GM12878 (cell line): ENCODE data around the gene KIF6. TPM values are rescaled to one million over a fixed set of nuclear protein-coding genes. Genes with fewer than 3 reads are reported as not detected.

ENCODE experiments used
- ATAC-seq: fragments of 200-7000 bp; cut with Tn5 transposase; 3 replicates; pipeline ENCODE4 v1.9.1; 2020; ENCODE audit warnings: mild to moderate bottlenecking, moderate library complexity
- BruUV-seq: library from RNA; stranded (reverse); fragments of 400-500 nt; replicated peaks from 2 replicates; lab custom pipeline; 2021; lab: Mats Ljungman, UMichigan
- CTCF ChIA-PET: fragments of 300-600 bp; sonication (Branson Sonifier 250); formaldehyde crosslinking; extraction: SDS; loops from one replicate; lab custom pipeline; 2021; ENCODE audit warnings: inconsistent platforms; lab: Yijun Ruan, JAX
- POLR2A ChIA-PET: fragments of 350-600 bp; formaldehyde crosslinking; extraction: SDS; loops from one replicate; lab custom pipeline; 2021; ENCODE audit warnings: inconsistent platforms; lab: Charles Lee
- RAD21 ChIA-PET: fragments of 300-600 bp; sonication (Branson Sonifier 250); formaldehyde crosslinking; loops from one replicate; lab custom pipeline; 2023; ENCODE audit warnings: antibody characterized with exemption; ENCODE audit not compliant: unreplicated experiment; lab: Charles Lee
- SMC1A ChIA-PET: fragments of 300-600 bp; sonication (Branson Sonifier 250); formaldehyde crosslinking; loops from one replicate; lab custom pipeline; 2023; ENCODE audit not compliant: unreplicated experiment, uncharacterized antibody; lab: Charles Lee
- DNase-seq: peaks from one replicate; pipeline ENCODE4 v3.0.0-alpha.2; 2011; ENCODE audit warnings: low read depth, low spot score
- FAIRE-seq: peaks from 3 replicates; lab custom pipeline; 2011; peaks lifted over from hg19 to GRCh38; lab: Jason Lieb, UNC
- H2AFZ ChIP-seq: 2 replicates; pipeline ENCODE4 v1.6.0; 2011; ENCODE audit warnings: low read depth, low read length, control low read depth; ENCODE audit not compliant: control insufficient read depth
- H3K27ac ChIP-seq: 2 replicates; pipeline ENCODE4 v1.5.1; 2011; ENCODE audit warnings: control low read depth; ENCODE audit not compliant: control insufficient read depth, insufficient read depth
- H3K27me3 ChIP-seq, 2 experiments: replicated peaks in 1 of 2; 2 replicates each; pipeline versions ENCODE4 v1.6.0 to v1.6.1; 2011; ENCODE audit warnings: low read length in 1 of 2; ENCODE audit not compliant: control insufficient read depth in 2 of 2, insufficient read depth in 2 of 2
- H3K36me3 ChIP-seq, 2 experiments: 2 replicates each; pipeline ENCODE4 v1.5.1; 2011; ENCODE audit warnings: low read length in 1 of 2; ENCODE audit not compliant: control insufficient read depth in 2 of 2, insufficient read depth in 2 of 2
- H3K4me1 ChIP-seq: 2 replicates; pipeline ENCODE4 v1.6.1; 2011; ENCODE audit warnings: mild to moderate bottlenecking, low read length, moderate library complexity, mixed read lengths; ENCODE audit not compliant: control insufficient read depth, insufficient read depth
- H3K4me2 ChIP-seq: 2 replicates; pipeline ENCODE4 v1.6.0; 2011; ENCODE audit warnings: control low read depth; ENCODE audit not compliant: control insufficient read depth, insufficient read depth
- H3K4me3 ChIP-seq: fragments of 200-600 bp; sonication (generic); 2 replicates; pipeline ENCODE4 v1.5.1; 2016
- H3K79me2 ChIP-seq: 2 replicates; pipeline ENCODE4 v1.6.0; 2011; ENCODE audit warnings: low read length; ENCODE audit not compliant: control insufficient read depth, insufficient read depth
- H3K9ac ChIP-seq: 2 replicates; pipeline ENCODE4 v1.8.0; 2011; ENCODE audit warnings: low read length, control low read depth, mixed read lengths; ENCODE audit not compliant: control insufficient read depth, insufficient read depth
- H3K9me3 ChIP-seq: replicated peaks from 3 replicates; pipeline ENCODE4 v1.5.1; 2011; ENCODE audit warnings: mild to moderate bottlenecking, low read length; ENCODE audit not compliant: control insufficient read depth, insufficient read depth
- H4K20me1 ChIP-seq: 2 replicates; pipeline ENCODE4 v1.6.0; 2011; ENCODE audit not compliant: control insufficient read depth, insufficient read depth
- IRF3 ChIP-seq: fragments of 450-650 bp; IDR thresholded peaks from 2 replicates; pipeline ENCODE4 v1.6.1; 2014; ENCODE audit warnings: mild to moderate bottlenecking
- MEF2A ChIP-seq: IDR thresholded peaks from 2 replicates; pipeline ENCODE4 v1.6.1; 2011; ENCODE audit warnings: low read depth, mild to moderate bottlenecking, low read length, moderate library complexity; ENCODE audit not compliant: insufficient read depth
- NFYA ChIP-seq: IDR thresholded peaks from 2 replicates; pipeline ENCODE4 v1.6.1; 2011; ENCODE audit warnings: low read depth, mild to moderate bottlenecking, low read length, improper control_type of control experiment, borderline replicate concordance
- RBBP5 ChIP-seq: fragments of 200-600 bp; sonication (generic); conservative IDR thresholded peaks from 2 replicates; pipeline ENCODE4 v1.6.1; 2016
- RELB ChIP-seq: fragments of 450-650 bp; IDR thresholded peaks from 2 replicates; pipeline ENCODE4 v1.6.1; 2017; ENCODE audit warnings: low read depth, mild to moderate bottlenecking, moderate library complexity
- WGBS: methylation state at CpG from one replicate; pipeline ENCODE4 v1.1.6; 2016; ENCODE audit warnings: low lambda C conversion rate; ENCODE audit not compliant: insufficient replicate concordance, insufficient coverage; ENCODE audit errors: missing lambda C conversion rate; 5-methylcytosine and 5-hydroxymethylcytosine counted together
- in situ Hi-C: fragments of 300-500 bp; cut with MboI; formaldehyde crosslinking; loops from 9 replicates; pipeline ENCODE4 v1.14.3; 2018; ENCODE audit warnings: mixed read lengths
- intact Hi-C: fragments of 100-400 bp; cut with micrococcal nuclease; formaldehyde crosslinking; loops from one replicate; pipeline ENCODE4 v1.14.2; 2022; ENCODE audit not compliant: unreplicated experiment
- polyA plus RNA-seq, 11 experiments: library from polyadenylated mRNA; depleted of rRNA in 4 of 11; unstranded in 6 of 11; stranded (reverse) in 5 of 11; fragments of >200 nt; fragmentation: Nextera tagmentation in 4 of 11; fragmentation: Illumina TruSeq in 1 of 11; extraction: Ambion mirVana in 4 of 11; extraction: Trizol in 1 of 11; gene quantifications; 1 replicate in 1 of 11; 2 replicates in 10 of 11; pipeline versions ENCODE4 v1.2.1 to v1.2.3, GENCODE V29; 2011 to 2016; ENCODE audit warnings: inconsistent platforms in 2 of 11, missing spikeins in 2 of 11, low read depth in 1 of 11
- total RNA-seq, 4 experiments: library from RNA; depleted of rRNA in 3 of 4; stranded (reverse); fragments of >200 nt in 3 of 4; fragmentation: Illumina TruSeq in 1 of 4; extraction: Trizol in 1 of 4; gene quantifications; 2 replicates each; pipeline versions ENCODE4 v1.2.1 to v1.2.3, GENCODE V29; 2013 to 2021

KIF6 gene
- total and polyA plus RNA-seq, 10 of the 15 experiments (the other 5 are each of a cell fraction or from before 2014, with no cell fraction given), result 0.09 to 1.0 (median 0.28) TPM

DNA sequence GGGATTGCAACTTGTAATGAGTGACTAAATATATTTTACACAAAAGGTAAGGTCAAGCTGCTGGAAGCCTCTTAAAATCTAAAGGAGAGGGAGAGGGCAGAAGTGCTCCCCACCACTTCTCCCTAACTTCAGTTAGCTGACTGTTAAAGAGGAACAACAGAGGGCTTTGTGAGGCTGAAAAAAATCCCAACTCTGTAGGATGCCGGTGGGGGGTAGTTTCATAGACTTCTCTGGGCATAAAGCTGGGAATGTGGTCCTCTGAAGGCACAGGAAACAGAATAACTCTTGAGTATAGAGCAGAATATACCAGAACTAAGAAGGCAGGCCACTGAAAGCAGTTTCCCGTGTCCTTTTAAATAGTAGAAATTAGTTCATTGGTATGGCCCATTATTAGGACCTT lies 71.6 kb downstream of the KIF6 start:
- Histone ChIP-seq H3K4me3 (no peak overlapping the region), H3K9ac (no peak overlapping the region), H3K27ac (no peak overlapping the region), H3K36me3 (no peaks in the 10 kb centered on the region), H3K9me3 (no peaks in the 10 kb centered on the region), H3K79me2 (no peaks in the 10 kb centered on the region), H2AFZ (no peak overlapping the region), H3K27me3 (no peaks in the 10 kb centered on the region), H3K4me2 (no peak overlapping the region), H4K20me1 (no peaks in the 10 kb centered on the region), H3K4me1 (no peaks in the 10 kb centered on the region)
- intact Hi-C loops, result no loop called here
- no peak for ATAC-seq
- 30% methylated on average over 2 of the region's 2 CpGs for WGBS
- ChIA-PET SMC1A (interaction anchor here (0.9 to 2.1 kb wide), 4 partner anchors 9 to 31 kb away, joined by 3 to 8 read pairs (median 4); no protein-coding TSS in a partner anchor), POLR2A (no interaction called here), CTCF (interaction anchor here (2.3 kb wide), 1 partner anchor 11 kb away, joined by 7 read pairs; no protein-coding TSS in a partner anchor), RAD21 (interaction anchor here (1.2 kb wide), 1 partner anchor 32 kb away, joined by 3 read pairs; no protein-coding TSS in a partner anchor)
- no peak for DNase-seq
- no TSS peak for BruUV-seq
- in situ Hi-C loops, result no loop called here
- no peak for FAIRE-seq
- TF ChIP-seq RBBP5 (no peak), IRF3 (no peak), MEF2A (no peak), NFYA (no peak), RELB (no peak)
